ENCODE results near the gene DENND1A.
"Not testable (repeated sequence)": the region's sequence is repeated elsewhere in the genome, so short reads cannot be mapped to it uniquely, and the experiment has no call there.

DENND1A gene

DNA sequence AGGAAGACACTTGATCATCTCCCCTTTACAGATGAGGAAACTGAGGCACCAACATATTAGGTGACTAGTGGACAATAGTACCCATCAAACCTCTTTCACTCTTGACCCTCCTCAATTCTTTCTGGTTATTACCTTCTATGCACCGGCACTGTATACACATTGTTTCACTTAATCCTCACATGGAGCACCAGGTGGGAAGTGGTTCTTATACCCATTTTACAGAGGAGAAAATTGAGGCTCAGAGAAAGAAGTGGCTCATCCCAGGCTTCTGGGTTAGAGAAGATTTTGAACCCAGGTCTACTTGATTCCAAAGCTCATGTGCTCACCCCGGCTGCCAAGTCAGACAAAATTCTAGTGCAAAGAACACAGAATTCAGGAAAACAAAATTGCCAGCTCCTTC, 17.4 kb upstream of the DENND1A start:
- Histone ChIP-seq H3K27me3 (ENCODE audit: control insufficient read depth, insufficient read depth, low read length) (no peaks in the 10 kb centered on the region), H3K36me3 (ENCODE audit: control insufficient read depth, insufficient read depth, low read length) (no peaks in the 10 kb centered on the region), H3K4me3 (ENCODE audit: low read length) (no peak overlapping the region), H3K27ac (ENCODE audit: low read length) (no peak overlapping the region), H3K9me3 (ENCODE audit: control insufficient read depth, insufficient read depth, low read length) (no peaks in the 10 kb centered on the region), H3K4me1 (ENCODE audit: control insufficient read depth, insufficient read depth, low read length) (no peaks in the 10 kb centered on the region)
- no CpG with 5 or more reads among the region's 2 CpGs for WGBS (ENCODE audit: insufficient coverage, insufficient read length)
- no peak for DNase-seq (ENCODE audit: low read depth, low spot score)

GRCh38 chr9:123946101-123946821, 16.3 kb upstream of the DENND1A start:
- H3K27me3 ChIP-seq (ENCODE audit: control insufficient read depth, insufficient read depth, low read length): no peaks in the 10 kb centered on the region
- H3K4me3 ChIP-seq (ENCODE audit: low read length): no peak overlapping the region
- WGBS (ENCODE audit: insufficient coverage, insufficient read length): no CpG with 5 or more reads among the region's 8 CpGs
- no peaks in the 10 kb centered on the region for H3K4me1 ChIP-seq (ENCODE audit: control insufficient read depth, insufficient read depth, low read length)
- H3K9me3 ChIP-seq (ENCODE audit: control insufficient read depth, insufficient read depth, low read length): no peaks in the 10 kb centered on the region
- H3K36me3 ChIP-seq (ENCODE audit: control insufficient read depth, insufficient read depth, low read length): no peaks in the 10 kb centered on the region
- no peak overlapping the region for H3K27ac ChIP-seq (ENCODE audit: low read length)
- DNase-seq (ENCODE audit: low read depth, low spot score): no peak

DNA sequence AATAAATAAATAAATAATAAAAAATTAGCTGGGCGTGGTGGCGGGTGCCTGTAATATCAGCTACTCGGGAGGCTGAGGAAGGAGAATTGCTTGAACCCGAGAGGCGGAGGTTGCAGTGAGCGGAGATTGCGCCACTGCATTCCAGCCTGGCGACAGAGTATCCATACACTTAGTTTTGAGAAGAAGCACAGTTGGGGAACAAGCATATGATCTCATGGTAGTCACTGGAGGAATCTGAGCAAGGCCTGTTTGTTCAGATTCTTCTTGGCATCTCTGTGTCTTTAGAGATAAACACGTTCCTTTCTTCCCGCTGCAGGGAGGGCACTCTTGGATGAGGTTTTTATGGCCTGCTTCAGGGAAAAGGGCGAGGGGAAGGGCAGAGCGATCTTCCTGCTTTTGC, 15.6 kb upstream of the DENND1A start:
- H3K4me1 ChIP-seq (ENCODE audit: control insufficient read depth, insufficient read depth, low read length): no peaks in the 10 kb centered on the region
- no peak overlapping the region for H3K27ac ChIP-seq (ENCODE audit: low read length)
- H3K36me3 ChIP-seq (ENCODE audit: control insufficient read depth, insufficient read depth, low read length): no peaks in the 10 kb centered on the region
- no peaks in the 10 kb centered on the region for H3K27me3 ChIP-seq (ENCODE audit: control insufficient read depth, insufficient read depth, low read length)
- no peak for DNase-seq (ENCODE audit: low read depth, low spot score)
- no peak overlapping the region for H3K4me3 ChIP-seq (ENCODE audit: low read length)
- no peaks in the 10 kb centered on the region for H3K9me3 ChIP-seq (ENCODE audit: control insufficient read depth, insufficient read depth, low read length)
- WGBS (ENCODE audit: insufficient coverage, insufficient read length): no CpG with 5 or more reads among the region's 12 CpGs

DNA sequence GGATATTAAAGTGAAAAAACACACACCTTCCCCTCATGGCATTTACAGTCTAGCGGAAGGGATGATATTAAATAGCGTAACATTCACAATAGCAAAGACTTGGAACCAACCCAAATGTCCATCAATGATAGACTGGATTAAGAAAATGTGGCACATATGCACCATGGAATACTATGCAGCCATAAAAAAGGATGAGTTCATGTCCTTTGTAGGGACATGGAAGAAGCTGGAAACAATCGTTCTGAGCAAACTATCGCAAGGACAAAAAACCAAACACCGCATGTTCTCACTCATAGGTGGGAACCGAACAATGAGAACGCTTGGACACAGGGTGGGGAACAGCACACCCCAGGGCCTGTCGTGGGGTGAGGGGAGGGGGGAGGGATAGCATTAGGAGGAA, 14.5 kb upstream of the DENND1A start:
- not testable (repeated sequence) for H3K27ac ChIP-seq (ENCODE audit: low read length); H3K36me3 ChIP-seq (ENCODE audit: control insufficient read depth, insufficient read depth, low read length); H3K4me1 ChIP-seq (ENCODE audit: control insufficient read depth, insufficient read depth, low read length); H3K27me3 ChIP-seq (ENCODE audit: control insufficient read depth, insufficient read depth, low read length); H3K4me3 ChIP-seq (ENCODE audit: low read length); H3K9me3 ChIP-seq (ENCODE audit: control insufficient read depth, insufficient read depth, low read length); DNase-seq (ENCODE audit: low read depth, low spot score)
- WGBS (ENCODE audit: insufficient coverage, insufficient read length): no CpG with 5 or more reads among the region's 8 CpGs

- Histone ChIP-seq H3K4me1 (ENCODE audit: control insufficient read depth, insufficient read depth, low read length) (no peaks in the 10 kb centered on the region), H3K27ac (ENCODE audit: low read length) (no peak overlapping the region), H3K9me3 (ENCODE audit: control insufficient read depth, insufficient read depth, low read length) (no peaks in the 10 kb centered on the region), H3K27me3 (ENCODE audit: control insufficient read depth, insufficient read depth, low read length) (no peaks in the 10 kb centered on the region), H3K36me3 (ENCODE audit: control insufficient read depth, insufficient read depth, low read length) (no peaks in the 10 kb centered on the region), H3K4me3 (ENCODE audit: low read length) (no peak overlapping the region)
- no CpG with 5 or more reads among the region's 2 CpGs for WGBS (ENCODE audit: insufficient coverage, insufficient read length)
- no peak for DNase-seq (ENCODE audit: low read depth, low spot score)
These were observed 13.7 kb upstream of the DENND1A start for GRCh38 chr9:123943671-123944070.

GRCh38 chr9:123942542-123942941, 12.6 kb upstream of the DENND1A start:
- no peak overlapping the region for H3K4me3 ChIP-seq (ENCODE audit: low read length)
- no peaks in the 10 kb centered on the region for H3K9me3 ChIP-seq (ENCODE audit: control insufficient read depth, insufficient read depth, low read length)
- H3K36me3 ChIP-seq (ENCODE audit: control insufficient read depth, insufficient read depth, low read length): no peaks in the 10 kb centered on the region
- no peak overlapping the region for H3K27ac ChIP-seq (ENCODE audit: low read length)
- no peaks in the 10 kb centered on the region for H3K4me1 ChIP-seq (ENCODE audit: control insufficient read depth, insufficient read depth, low read length)
- H3K27me3 ChIP-seq (ENCODE audit: control insufficient read depth, insufficient read depth, low read length): no peaks in the 10 kb centered on the region
- no CpG with 5 or more reads among the region's 10 CpGs for WGBS (ENCODE audit: insufficient coverage, insufficient read length)
- DNase-seq (ENCODE audit: low read depth, low spot score): no peak

- DNase-seq (ENCODE audit: low read depth, low spot score): no peak
- Histone ChIP-seq H3K4me3 (ENCODE audit: low read length) (no peak overlapping the region), H3K4me1 (ENCODE audit: control insufficient read depth, insufficient read depth, low read length) (no peaks in the 10 kb centered on the region), H3K27ac (ENCODE audit: low read length) (no peak overlapping the region), H3K9me3 (ENCODE audit: control insufficient read depth, insufficient read depth, low read length) (no peaks in the 10 kb centered on the region), H3K36me3 (ENCODE audit: control insufficient read depth, insufficient read depth, low read length) (no peaks in the 10 kb centered on the region), H3K27me3 (ENCODE audit: control insufficient read depth, insufficient read depth, low read length) (no peaks in the 10 kb centered on the region)
- WGBS (ENCODE audit: insufficient coverage, insufficient read length): no CpG with 5 or more reads among the region's 7 CpGs
These were observed 11.7 kb upstream of the DENND1A start for GRCh38 chr9:123941524-123942070.

GRCh38 chr9:123940721-123941523, 11.0 kb upstream of the DENND1A start:
- H3K27me3 ChIP-seq (ENCODE audit: control insufficient read depth, insufficient read depth, low read length): no peaks in the 10 kb centered on the region
- H3K4me3 ChIP-seq (ENCODE audit: low read length): no peak overlapping the region
- WGBS (ENCODE audit: insufficient coverage, insufficient read length): no CpG with 5 or more reads among the region's 8 CpGs
- H3K4me1 ChIP-seq (ENCODE audit: control insufficient read depth, insufficient read depth, low read length): no peaks in the 10 kb centered on the region
- no peaks in the 10 kb centered on the region for H3K36me3 ChIP-seq (ENCODE audit: control insufficient read depth, insufficient read depth, low read length)
- DNase-seq (ENCODE audit: low read depth, low spot score): no peak
- no peak overlapping the region for H3K27ac ChIP-seq (ENCODE audit: low read length)
- H3K9me3 ChIP-seq (ENCODE audit: control insufficient read depth, insufficient read depth, low read length): no peaks in the 10 kb centered on the region

GRCh38 chr9:123938401-123938800, 8.5 kb upstream of the DENND1A start:
- Histone ChIP-seq H3K4me3 (ENCODE audit: low read length) (no peak overlapping the region), H3K27ac (ENCODE audit: low read length) (no peak overlapping the region), H3K27me3 (ENCODE audit: control insufficient read depth, insufficient read depth, low read length) (no peaks in the 10 kb centered on the region), H3K4me1 (ENCODE audit: control insufficient read depth, insufficient read depth, low read length) (no peaks in the 10 kb centered on the region), H3K9me3 (ENCODE audit: control insufficient read depth, insufficient read depth, low read length) (no peaks in the 10 kb centered on the region), H3K36me3 (ENCODE audit: control insufficient read depth, insufficient read depth, low read length) (no peaks in the 10 kb centered on the region)
- no CpG with 5 or more reads among the region's 5 CpGs for WGBS (ENCODE audit: insufficient coverage, insufficient read length)
- no peak for DNase-seq (ENCODE audit: low read depth, low spot score)

GRCh38 chr9:123936575-123936974, 6.6 kb upstream of the DENND1A start:
- H3K9me3 ChIP-seq (ENCODE audit: control insufficient read depth, insufficient read depth, low read length); H3K4me3 ChIP-seq (ENCODE audit: low read length); H3K36me3 ChIP-seq (ENCODE audit: control insufficient read depth, insufficient read depth, low read length); H3K27ac ChIP-seq (ENCODE audit: low read length); H3K27me3 ChIP-seq (ENCODE audit: control insufficient read depth, insufficient read depth, low read length); DNase-seq (ENCODE audit: low read depth, low spot score); H3K4me1 ChIP-seq (ENCODE audit: control insufficient read depth, insufficient read depth, low read length): not testable (repeated sequence)
- no CpG with 5 or more reads among the region's 3 CpGs for WGBS (ENCODE audit: insufficient coverage, insufficient read length)

All from iPS DF 6.9 (cell line).